Hematopoietic multipotent progenitor cell treated with erythropoietin and hydrocortisone succinate and interleukin-3 and kit ligand, for 15 days (in vitro differentiated cells): ENCODE measurements around the gene VSIR.

ENCODE experiments used
- DNase-seq: peaks from one replicate; pipeline ENCODE4 v3.0.0-alpha.2; 2015; ENCODE audit warnings: low spot score

The VSIR gene

DNA sequence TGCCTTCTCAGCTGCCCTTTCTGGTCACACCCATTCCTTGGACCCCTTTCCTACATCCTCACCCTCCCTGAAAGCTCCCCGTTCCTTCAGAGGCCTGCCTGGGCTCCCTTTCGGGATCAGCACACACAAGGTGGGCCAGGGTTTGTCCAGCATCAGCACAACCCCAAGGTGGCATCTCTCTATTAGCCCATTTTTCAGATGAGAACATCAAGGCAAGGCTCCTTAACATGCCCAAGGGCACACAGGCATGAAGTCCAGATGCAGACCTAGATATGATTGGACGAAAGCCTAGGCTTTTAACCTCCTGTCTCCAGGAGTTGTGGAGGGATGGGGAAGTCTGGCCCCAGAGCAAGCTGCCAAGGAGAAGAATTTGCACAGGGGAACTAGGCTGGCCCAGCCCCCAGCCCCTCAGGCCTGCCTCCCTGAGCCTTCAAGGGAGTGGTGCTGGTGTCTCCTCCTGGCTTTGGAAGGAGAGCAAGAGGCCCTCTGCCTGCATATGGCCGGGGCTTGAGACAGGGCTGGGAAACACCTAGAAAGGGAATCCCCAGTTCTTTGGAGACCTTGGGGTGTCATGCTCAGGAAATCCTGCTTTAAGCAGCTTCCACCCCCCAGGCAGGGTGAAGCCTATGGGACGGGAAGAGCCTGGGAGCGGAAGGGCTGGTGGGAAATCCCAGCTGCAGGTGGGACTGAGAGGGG is 9.0 kb upstream of the VSIR start:
- DNase-seq: no peak

- no peak for DNase-seq
These were observed 7.4 kb upstream of the VSIR start for GRCh38 chr10:71780719-71781118.

DNA sequence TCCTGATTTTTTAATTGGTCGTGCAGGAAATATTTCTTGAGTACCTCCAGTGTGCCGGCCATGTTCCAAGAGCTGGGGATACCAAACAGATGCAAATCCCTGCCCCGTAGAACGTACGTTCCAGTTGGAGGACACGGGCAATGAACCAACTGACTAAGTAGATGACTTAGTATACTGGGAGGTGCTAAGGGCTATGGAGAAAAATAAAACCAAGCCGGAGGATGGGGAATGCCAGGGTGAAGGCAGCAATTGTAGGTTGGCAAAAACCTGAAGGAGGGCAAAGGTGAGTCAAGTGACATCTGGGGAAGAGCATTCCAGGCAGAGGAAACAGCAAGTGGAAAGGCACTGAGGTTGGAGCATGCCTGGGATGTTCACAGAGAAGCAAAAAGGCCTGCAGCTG is 6.8 kb upstream of the VSIR start:
- DNase-seq: no peak

DNA sequence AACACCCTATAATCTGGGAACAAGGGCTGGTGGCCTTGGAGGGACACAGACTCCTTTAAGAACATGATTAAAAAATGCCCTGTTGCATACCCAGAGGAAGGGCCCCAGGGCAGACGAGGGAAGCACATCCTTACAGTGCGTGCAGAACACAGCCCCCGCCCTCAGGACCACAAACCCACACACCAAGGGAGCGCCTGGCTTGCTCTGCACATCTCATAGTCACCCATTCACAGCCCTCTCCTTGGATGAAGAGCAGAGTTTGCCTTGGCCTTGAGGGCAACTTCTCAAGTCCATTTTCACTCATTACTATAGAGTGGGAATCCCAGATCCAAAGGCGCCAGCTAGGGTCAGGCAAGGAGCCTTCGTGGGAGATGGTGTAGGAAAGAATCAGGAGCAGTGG is 6.3 kb upstream of the VSIR start:
- no peak for DNase-seq

- DNase-seq: no peak
These were observed 4.9 kb upstream of the VSIR start for GRCh38 chr10:71778071-71778825.

GRCh38 chr10:71777213-71777985 is 4.1 kb upstream of the VSIR start:
- DNase-seq: no peak

DNA sequence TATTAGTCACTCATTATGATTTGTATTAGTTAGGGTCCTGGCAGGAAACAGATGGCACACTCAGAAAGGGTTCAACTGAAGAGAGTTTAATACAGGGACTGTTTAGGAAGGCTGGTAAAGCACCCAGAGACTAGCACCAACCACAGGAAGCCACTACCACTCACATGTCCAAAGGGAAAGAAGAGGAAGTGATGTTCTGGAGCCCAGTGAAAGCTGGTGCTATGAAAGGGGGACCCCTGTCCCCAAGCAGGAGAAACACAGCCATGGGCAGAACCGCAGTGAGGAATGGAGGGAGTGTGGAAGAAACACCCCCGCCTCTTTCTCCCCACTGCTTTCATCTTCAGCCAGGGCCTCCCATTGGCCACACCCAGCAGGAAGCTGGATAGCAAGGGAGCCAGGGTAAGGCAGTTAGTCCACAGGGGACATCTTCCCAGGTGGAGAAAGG is 3.2 kb upstream of the VSIR start:
- no peak for DNase-seq

GRCh38 chr10:71774916-71775702 is 1.8 kb upstream of the VSIR start:
- no peak for DNase-seq

DNA sequence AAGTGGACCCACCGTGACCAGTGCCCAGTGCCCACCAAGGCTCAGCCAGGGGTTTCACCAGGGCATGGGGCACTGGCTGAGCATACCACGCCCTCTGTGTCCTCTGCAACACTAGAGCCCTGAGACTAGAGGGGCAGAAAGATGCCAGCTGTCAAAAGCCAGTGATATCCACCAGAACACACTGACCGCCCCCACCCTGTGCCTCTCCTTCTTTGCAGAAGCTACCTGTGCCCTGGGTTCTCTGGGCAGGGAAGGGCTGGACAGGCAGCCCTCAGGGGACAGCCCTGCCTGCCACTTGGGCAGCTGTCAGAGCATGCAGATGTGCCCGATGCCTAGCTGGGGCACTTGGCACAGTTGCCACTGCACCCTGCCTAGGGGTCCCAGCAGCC is 494 bp downstream of the VSIR start:
- DNase-seq: peak; percentile 52

DNA sequence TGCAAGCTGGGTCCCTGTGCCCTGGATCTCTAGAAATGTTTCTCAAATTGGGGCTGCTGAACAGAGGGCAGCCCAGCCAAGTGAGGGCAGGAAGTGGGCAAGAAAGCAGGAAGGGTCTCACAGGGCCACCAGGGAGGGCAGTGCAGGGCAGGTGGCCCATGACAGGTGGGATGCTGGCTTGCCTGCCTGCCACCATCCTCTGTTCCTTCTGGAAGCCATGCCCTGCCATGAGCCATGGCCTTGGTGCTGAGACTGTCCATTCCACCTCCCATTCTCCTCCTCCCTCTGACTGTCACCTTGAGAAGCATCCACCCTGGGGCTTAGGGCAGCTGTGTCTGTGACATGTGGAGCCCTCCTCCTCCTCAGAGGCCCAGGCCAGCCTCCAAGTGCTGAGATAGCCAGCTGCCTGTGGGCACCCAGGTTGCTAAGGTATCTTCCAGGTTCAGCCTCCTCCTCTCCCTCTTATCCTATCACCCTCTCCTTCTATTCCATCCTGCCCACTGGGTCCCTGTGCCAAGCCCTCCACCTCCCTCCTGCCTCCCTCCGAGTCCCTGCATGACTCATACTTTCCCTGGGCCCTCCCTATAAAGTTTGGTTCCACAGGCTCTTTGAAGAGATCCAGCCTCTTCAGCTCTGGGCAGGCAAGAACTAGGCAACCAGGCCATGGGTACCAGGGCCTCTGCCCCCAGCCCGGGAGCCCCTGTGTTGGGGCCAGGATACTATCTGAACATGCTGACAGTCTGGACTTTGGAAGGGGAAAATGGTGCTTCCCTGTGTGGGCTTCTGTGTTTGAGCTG is 1.3 kb downstream of the VSIR start:
- peak; percentile 81 for DNase-seq

GRCh38 chr10:71771204-71771603 is 2.1 kb downstream of the VSIR start:
- DNase-seq: no peak

GRCh38 chr10:71770789-71771188 is 2.5 kb downstream of the VSIR start:
- DNase-seq: no peak

DNA sequence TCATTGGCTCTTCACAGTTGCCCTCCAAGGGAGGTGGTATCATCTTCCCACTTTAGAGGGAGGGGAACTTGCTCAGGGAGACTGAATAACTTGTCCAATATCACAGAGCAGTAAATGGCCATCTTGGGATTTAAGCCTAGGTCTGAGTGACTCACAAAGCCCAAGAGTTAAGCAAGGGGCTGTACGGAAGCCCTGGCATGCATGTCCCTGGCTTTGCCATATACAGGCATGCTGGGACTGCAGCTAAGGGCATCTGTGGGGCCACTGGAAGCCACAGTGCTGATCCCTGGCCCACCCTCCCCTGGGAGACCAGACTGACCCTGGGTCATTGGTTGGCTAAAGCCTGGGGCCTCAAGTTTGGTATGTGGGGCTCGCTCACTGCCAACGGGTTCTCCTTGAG is 3.1 kb downstream of the VSIR start:
- DNase-seq: no peak

GRCh38 chr10:71769279-71769823 is 4.0 kb downstream of the VSIR start:
- no peak for DNase-seq

GRCh38 chr10:71767420-71768035 is 5.8 kb downstream of the VSIR start:
- DNase-seq: no peak

DNA sequence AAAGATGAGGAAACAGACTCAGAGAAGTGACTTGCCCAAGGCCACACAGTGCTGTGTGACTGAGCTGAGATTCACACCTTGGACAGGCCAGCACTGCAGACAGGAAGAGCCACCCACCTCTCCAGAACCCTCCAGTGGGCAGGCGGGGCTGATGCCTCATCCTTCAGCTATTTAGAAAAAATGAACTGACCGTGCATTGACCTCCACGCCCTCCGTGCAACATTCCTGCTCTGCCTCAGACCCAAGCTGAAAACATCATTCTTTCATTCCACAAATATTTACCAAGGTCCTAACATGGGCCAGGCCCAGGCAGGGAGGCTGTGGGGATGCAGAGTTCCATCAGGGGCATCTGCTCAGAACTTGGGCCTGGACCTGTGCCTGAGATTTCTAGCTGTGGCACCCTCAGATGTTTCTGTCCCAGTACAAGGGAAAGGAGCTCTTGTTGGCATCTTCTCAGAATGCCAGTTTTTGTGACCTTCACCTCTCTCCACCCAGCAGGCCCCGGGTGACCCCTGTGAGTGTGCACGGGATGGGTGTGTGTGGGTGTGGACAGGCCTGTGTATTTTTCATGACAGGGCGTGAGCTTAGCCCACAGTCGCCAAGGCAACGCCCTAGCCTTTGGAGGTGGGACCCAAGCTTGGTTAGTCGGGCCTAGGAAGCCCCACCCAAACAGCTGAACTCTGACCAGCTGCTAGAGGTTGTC is 6.5 kb downstream of the VSIR start:
- DNase-seq: peak; percentile 91

GRCh38 chr10:71765906-71766716 is 7.2 kb downstream of the VSIR start:
- no peak for DNase-seq

GRCh38 chr10:71765176-71765904 is 8.0 kb downstream of the VSIR start:
- no peak for DNase-seq
